Hepatocyte (in vitro differentiated cells): ENCODE results near the gene HS3ST5. TPM values are rescaled to one million over a fixed set of nuclear protein-coding genes. Genes with fewer than 3 reads are reported as not detected.

Experiments used
- DNase-seq: peaks from one replicate; pipeline ENCODE4 v3.0.0-alpha.2; 2016; ENCODE audit warnings: low spot score
- H2AFZ ChIP-seq: fragments of 200-600 bp; sonication (generic); 2 replicates; pipeline ENCODE4 v1.6.0; 2016; ENCODE audit warnings: antibody characterized with exemption, mild to moderate bottlenecking
- H3K27ac ChIP-seq: fragments of 200-600 bp; sonication (generic); 2 replicates; pipeline ENCODE4 v1.5.1; 2016; ENCODE audit warnings: mild to moderate bottlenecking
- H3K27me3 ChIP-seq: fragments of 200-600 bp; sonication (generic); 2 replicates; pipeline ENCODE4 v1.6.1; 2016
- H3K36me3 ChIP-seq: fragments of 200-600 bp; sonication (generic); replicated peaks from 2 replicates; pipeline ENCODE4 v1.5.1; 2016; ENCODE audit warnings: low read depth; ENCODE audit not compliant: insufficient read depth
- H3K4me1 ChIP-seq: fragments of 200-600 bp; sonication (generic); 2 replicates; pipeline ENCODE4 v1.5.1; 2016; ENCODE audit warnings: mild to moderate bottlenecking, moderate library complexity; ENCODE audit not compliant: insufficient read depth
- H3K4me2 ChIP-seq: fragments of 200-600 bp; sonication (generic); 2 replicates; pipeline ENCODE4 v1.6.0; 2016
- H3K4me3 ChIP-seq: fragments of 200-600 bp; sonication (generic); 2 replicates; pipeline ENCODE4 v1.5.1; 2016; ENCODE audit warnings: mild to moderate bottlenecking
- H3K79me2 ChIP-seq: fragments of 200-600 bp; sonication (generic); 2 replicates; pipeline ENCODE4 v1.6.0; 2017; ENCODE audit warnings: mild to moderate bottlenecking
- H3K9me2 ChIP-seq: fragments of 200-600 bp; sonication (generic); replicated peaks from 2 replicates; pipeline ENCODE4 v1.6.0; 2017; ENCODE audit warnings: mild to moderate bottlenecking; ENCODE audit not compliant: insufficient read depth
- H3K9me3 ChIP-seq: fragments of 200-600 bp; sonication (generic); 2 replicates; pipeline ENCODE4 v1.5.1; 2016; ENCODE audit warnings: low read depth, mild to moderate bottlenecking
- H4K20me1 ChIP-seq: fragments of 200-600 bp; sonication (generic); 2 replicates; pipeline ENCODE4 v1.6.0; 2016; ENCODE audit warnings: mild to moderate bottlenecking; ENCODE audit not compliant: insufficient read depth, poor library complexity, severe bottlenecking
- EZH2 ChIP-seq: fragments of 200-600 bp; sonication (generic); IDR thresholded peaks from 2 replicates; pipeline ENCODE4 v1.6.1; 2016; ENCODE audit warnings: antibody characterized with exemption, mild to moderate bottlenecking, borderline replicate concordance
- EZH2phosphoT487 ChIP-seq: fragments of 200-600 bp; sonication (generic); IDR thresholded peaks from one replicate; pipeline ENCODE4 v1.6.1; 2018; ENCODE audit warnings: antibody characterized with exemption, mild to moderate bottlenecking, low read depth, moderate library complexity; ENCODE audit not compliant: unreplicated experiment, severe bottlenecking
- WGBS: methylation state at CpG from one replicate; pipeline ENCODE4 v1.1.6; 2016; ENCODE audit warnings: low lambda C conversion rate; ENCODE audit errors: missing lambda C conversion rate; 5-methylcytosine and 5-hydroxymethylcytosine counted together
- polyA plus RNA-seq: library from polyadenylated mRNA; unstranded; fragments of >200 nt; fragmentation: Nextera tagmentation; extraction: Ambion mirVana; gene quantifications from 2 replicates; pipeline ENCODE4 v1.2.1, GENCODE V29; 2016
- total RNA-seq: library from RNA; depleted of rRNA; stranded (reverse); fragments of >200 nt; gene quantifications from 2 replicates; pipeline ENCODE4 v1.2.3, GENCODE V29; 2014
- TF ChIP-seq, protein P1 (sequence below): fragments of 200-600 bp; sonication (generic); IDR thresholded peaks from 2 replicates; pipeline ENCODE4 v1.5.1; 2016; ENCODE audit warnings: antibody characterized with exemption, mild to moderate bottlenecking; ENCODE audit not compliant: poor library complexity

HS3ST5 gene
- total and polyA plus RNA-seq, 2 experiments from 2014 or later = 0.73 to 1.4 TPM

GRCh38 chr6:114355300-114355699 is 12.5 kb upstream of the HS3ST5 start:
- DNase-seq = no peak
- TF ChIP-seq, protein P1, sequence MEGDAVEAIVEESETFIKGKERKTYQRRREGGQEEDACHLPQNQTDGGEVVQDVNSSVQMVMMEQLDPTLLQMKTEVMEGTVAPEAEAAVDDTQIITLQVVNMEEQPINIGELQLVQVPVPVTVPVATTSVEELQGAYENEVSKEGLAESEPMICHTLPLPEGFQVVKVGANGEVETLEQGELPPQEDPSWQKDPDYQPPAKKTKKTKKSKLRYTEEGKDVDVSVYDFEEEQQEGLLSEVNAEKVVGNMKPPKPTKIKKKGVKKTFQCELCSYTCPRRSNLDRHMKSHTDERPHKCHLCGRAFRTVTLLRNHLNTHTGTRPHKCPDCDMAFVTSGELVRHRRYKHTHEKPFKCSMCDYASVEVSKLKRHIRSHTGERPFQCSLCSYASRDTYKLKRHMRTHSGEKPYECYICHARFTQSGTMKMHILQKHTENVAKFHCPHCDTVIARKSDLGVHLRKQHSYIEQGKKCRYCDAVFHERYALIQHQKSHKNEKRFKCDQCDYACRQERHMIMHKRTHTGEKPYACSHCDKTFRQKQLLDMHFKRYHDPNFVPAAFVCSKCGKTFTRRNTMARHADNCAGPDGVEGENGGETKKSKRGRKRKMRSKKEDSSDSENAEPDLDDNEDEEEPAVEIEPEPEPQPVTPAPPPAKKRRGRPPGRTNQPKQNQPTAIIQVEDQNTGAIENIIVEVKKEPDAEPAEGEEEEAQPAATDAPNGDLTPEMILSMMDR = no peak
- no peak for TF ChIP-seq EZH2phosphoT487
- no peak for TF ChIP-seq EZH2
- Histone ChIP-seq H3K79me2 (no peaks in the 10 kb centered on the region), H2AFZ (no peak overlapping the region), H4K20me1 (no peaks in the 10 kb centered on the region), H3K9me2 (no peaks in the 10 kb centered on the region), H3K4me2 (no peak overlapping the region), H3K27ac (no peak overlapping the region), H3K4me1 (no peaks in the 10 kb centered on the region), H3K36me3 (no peaks in the 10 kb centered on the region), H3K27me3 (no peaks in the 10 kb centered on the region), H3K4me3 (no peak overlapping the region), H3K9me3 (no peaks in the 10 kb centered on the region)

DNA sequence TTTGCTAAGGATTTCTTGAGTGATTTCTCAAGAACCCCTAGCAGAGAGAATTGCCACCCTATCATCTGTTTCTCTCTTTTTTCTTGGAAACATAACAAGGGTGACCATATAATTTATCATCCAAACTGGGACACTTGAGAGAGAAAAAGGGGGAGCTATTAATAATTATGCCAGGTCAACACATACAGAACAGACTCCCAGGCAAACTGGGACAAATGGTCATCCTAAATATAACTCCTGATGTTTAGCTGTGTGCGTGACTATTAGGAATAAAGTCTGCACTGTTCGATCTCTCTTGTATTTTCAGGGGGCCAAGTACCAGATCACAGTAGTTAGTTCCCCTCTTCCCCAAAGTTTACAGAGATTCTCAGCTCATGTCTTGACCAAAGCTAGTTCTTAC is 11.7 kb upstream of the HS3ST5 start:
- DNase-seq = no peak
- TF ChIP-seq, protein P1 = no peak
- TF ChIP-seq EZH2phosphoT487 (no peak), EZH2 (no peak)
- Histone ChIP-seq H3K4me3 (no peak overlapping the region), H3K36me3 (no peaks in the 10 kb centered on the region), H3K9me2 (no peaks in the 10 kb centered on the region), H3K9me3 (no peaks in the 10 kb centered on the region), H3K4me2 (no peak overlapping the region), H3K27me3 (no peaks in the 10 kb centered on the region), H3K79me2 (no peaks in the 10 kb centered on the region), H3K4me1 (no peaks in the 10 kb centered on the region), H4K20me1 (no peaks in the 10 kb centered on the region), H3K27ac (no peak overlapping the region), H2AFZ (no peak overlapping the region)
- 92% methylated on average over 2 of the region's 2 CpGs for WGBS

DNA sequence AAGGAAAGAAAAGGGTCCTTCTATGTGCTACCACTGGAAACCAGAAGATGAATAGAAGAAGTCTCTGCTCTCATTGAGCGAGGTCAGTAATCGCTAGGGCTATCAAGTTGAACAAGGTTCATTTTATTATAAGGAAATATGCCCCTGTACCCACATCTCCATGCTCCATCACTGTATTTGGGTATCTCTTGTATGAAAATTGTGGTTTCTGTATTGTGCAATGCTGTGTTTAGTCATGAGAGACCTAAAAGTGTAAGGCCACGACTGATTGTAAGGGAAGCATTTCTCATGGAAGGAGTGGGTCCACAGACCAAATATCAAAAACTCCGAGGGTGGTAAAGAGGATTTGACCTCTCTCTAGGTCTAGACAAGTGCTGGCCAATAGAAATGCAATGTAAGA is 3.6 kb upstream of the HS3ST5 start:
- no peaks in the 10 kb centered on the region for H4K20me1 ChIP-seq
- H3K4me1 ChIP-seq = peaks cover 7% of the 10 kb centered on the region
- no peak overlapping the region for H3K4me3 ChIP-seq
- H3K27ac ChIP-seq = no peak overlapping the region
- peaks cover 3% of the 10 kb centered on the region for H3K27me3 ChIP-seq
- 94% methylated on average over 4 of the region's 4 CpGs for WGBS
- H2AFZ ChIP-seq = no peak overlapping the region
- H3K79me2 ChIP-seq = no peaks in the 10 kb centered on the region
- no peak overlapping the region for H3K4me2 ChIP-seq
- no peaks in the 10 kb centered on the region for H3K9me3 ChIP-seq
- no peaks in the 10 kb centered on the region for H3K9me2 ChIP-seq
- TF ChIP-seq, protein P1 = no peak
- TF ChIP-seq EZH2phosphoT487 (no peak), EZH2 (no peak)
- H3K36me3 ChIP-seq = no peaks in the 10 kb centered on the region
- DNase-seq = no peak

- Histone ChIP-seq H3K9me2 (no peaks in the 10 kb centered on the region), H3K79me2 (no peaks in the 10 kb centered on the region), H3K4me2 (no peak overlapping the region), H3K27ac (no peak overlapping the region), H2AFZ (no peak overlapping the region), H3K4me1 (peaks cover 7% of the 10 kb centered on the region), H3K9me3 (no peaks in the 10 kb centered on the region), H3K4me3 (no peak overlapping the region), H3K27me3 (peaks cover 3% of the 10 kb centered on the region), H4K20me1 (no peaks in the 10 kb centered on the region), H3K36me3 (no peaks in the 10 kb centered on the region)
- DNase-seq = no peak
- no peak for TF ChIP-seq EZH2
- TF ChIP-seq EZH2phosphoT487 = no peak
- TF ChIP-seq, protein P1 = no peak
- 62% methylated on average over 1 of the region's 1 CpG for WGBS
These were observed 2.1 kb upstream of the HS3ST5 start for GRCh38 chr6:114344971-114345275.
